ENCODE measurements around the gene EXT2. TPM values are rescaled to one million over a fixed set of nuclear protein-coding genes. Genes with fewer than 3 reads are reported as not detected.
A peak's percentile ranks its signal among the peaks of the same experiment; 100 is the strongest.

Gene EXT2
- total RNA-seq, 1 experiment from 2014 or later = 42.9 TPM

DNA sequence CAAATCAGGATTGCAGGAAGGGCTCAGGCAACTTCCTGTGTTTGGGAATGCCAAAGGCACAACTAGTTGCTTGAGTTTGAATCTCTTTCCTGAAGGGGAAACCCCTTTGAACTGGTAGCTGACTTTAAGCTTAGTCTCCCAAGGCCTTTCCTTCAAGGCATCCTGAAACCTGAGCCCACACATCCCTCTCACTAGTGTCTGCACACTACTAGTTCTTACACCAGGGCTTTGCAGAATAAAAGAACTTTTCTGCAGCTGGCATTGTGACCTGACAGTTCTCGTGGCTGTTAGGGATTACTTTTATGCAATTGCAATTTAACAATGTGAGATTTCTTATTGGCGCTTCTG, 95.4 kb downstream of the EXT2 start:
- TF ChIP-seq, protein P1, sequence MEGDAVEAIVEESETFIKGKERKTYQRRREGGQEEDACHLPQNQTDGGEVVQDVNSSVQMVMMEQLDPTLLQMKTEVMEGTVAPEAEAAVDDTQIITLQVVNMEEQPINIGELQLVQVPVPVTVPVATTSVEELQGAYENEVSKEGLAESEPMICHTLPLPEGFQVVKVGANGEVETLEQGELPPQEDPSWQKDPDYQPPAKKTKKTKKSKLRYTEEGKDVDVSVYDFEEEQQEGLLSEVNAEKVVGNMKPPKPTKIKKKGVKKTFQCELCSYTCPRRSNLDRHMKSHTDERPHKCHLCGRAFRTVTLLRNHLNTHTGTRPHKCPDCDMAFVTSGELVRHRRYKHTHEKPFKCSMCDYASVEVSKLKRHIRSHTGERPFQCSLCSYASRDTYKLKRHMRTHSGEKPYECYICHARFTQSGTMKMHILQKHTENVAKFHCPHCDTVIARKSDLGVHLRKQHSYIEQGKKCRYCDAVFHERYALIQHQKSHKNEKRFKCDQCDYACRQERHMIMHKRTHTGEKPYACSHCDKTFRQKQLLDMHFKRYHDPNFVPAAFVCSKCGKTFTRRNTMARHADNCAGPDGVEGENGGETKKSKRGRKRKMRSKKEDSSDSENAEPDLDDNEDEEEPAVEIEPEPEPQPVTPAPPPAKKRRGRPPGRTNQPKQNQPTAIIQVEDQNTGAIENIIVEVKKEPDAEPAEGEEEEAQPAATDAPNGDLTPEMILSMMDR (conservative IDR thresholded peaks at IDR 0.05) = no peak
- Histone ChIP-seq H3K79me2 (ENCODE audit: insufficient read depth, low read length) (no peaks in the 10 kb centered on the region), H3K18ac (ENCODE audit: insufficient read length, low read depth, low read length) (no peak overlapping the region), H3K9me3 (ENCODE audit: control insufficient read depth, low read depth, low read length) (no peaks in the 10 kb centered on the region), H3K23me2 (ENCODE audit: insufficient read length, low read depth, low read length, poor library complexity, severe bottlenecking) (no peaks in the 10 kb centered on the region), H2BK20ac (ENCODE audit: low read depth, low read length, poor library complexity, severe bottlenecking) (no peak overlapping the region), H2BK15ac (ENCODE audit: low read depth, low read length) (no peak overlapping the region), H3T11ph (ENCODE audit: low read length) (no peak overlapping the region), H2AFZ (ENCODE audit: low read length) (no peak overlapping the region), H3K79me1 (ENCODE audit: insufficient read depth, low read depth, low read length, poor library complexity, severe bottlenecking) (no peaks in the 10 kb centered on the region), H2BK120ac (ENCODE audit: low read depth, low read length, poor library complexity, severe bottlenecking) (no peak overlapping the region), H2BK12ac (ENCODE audit: insufficient read length, low read depth, low read length) (no peak overlapping the region), H4K20me1 (ENCODE audit: control insufficient read depth, insufficient read depth, insufficient read length) (no peaks in the 10 kb centered on the region), H3K27me3 (ENCODE audit: insufficient read depth, low read length) (no peaks in the 10 kb centered on the region), H3K23ac (ENCODE audit: insufficient read length, low read depth, low read length) (no peak overlapping the region), H2BK5ac (ENCODE audit: insufficient read length, low read length) (no peak overlapping the region), H3K4ac (ENCODE audit: low read depth, low read length) (no peak overlapping the region), H3K9ac (ENCODE audit: extremely low read depth, insufficient read length, low read length) (no peak overlapping the region), H3K27ac (ENCODE audit: insufficient read length, low read depth, low read length) (no peak overlapping the region), H3K14ac (ENCODE audit: insufficient read depth, low read length) (no peak overlapping the region), H3K56ac (ENCODE audit: insufficient read length, low read depth, low read length) (no peak overlapping the region), H4K91ac (ENCODE audit: insufficient read length, low read depth, low read length) (no peak overlapping the region), H2AK5ac (ENCODE audit: insufficient read length, low read length) (no peak overlapping the region), H4K8ac (replicated peaks; ENCODE audit: insufficient read length, low read depth, low read length) (no peak overlapping the region), H3K4me2 (ENCODE audit: insufficient read depth, insufficient read length, low read length) (no peak overlapping the region), H3K4me1 (ENCODE audit: insufficient read depth, low read length) (peaks cover 6% of the 10 kb centered on the region), H4K5ac (ENCODE audit: insufficient read length, low read depth, low read length) (no peak overlapping the region)
- DNase-seq = peak; percentile 29
- Mint-ChIP-seq H3K9me3 (peaks cover 22% of the 10 kb centered on the region in 2 experiments), H3K4me3 (no peak overlapping the region), H3K27ac (peak overlapping the region in 1 of 3 experiments; percentile 50; a peak in 1 of 7 replicates), H3K36me3 (ENCODE audit: insufficient read depth in 1 of 3, low read depth in 3 of 3) (peaks cover 25 to 40% (median 30%) of the 10 kb centered on the region in 3 experiments), H3K27me3 (ENCODE audit: low read depth) (no peaks in the 10 kb centered on the region; the same call in 1 of the 2 replicates), H3K4me1 (peaks cover 22 to 24% of the 10 kb centered on the region in 2 experiments)
- no CpG with 5 or more reads among the region's 2 CpGs for WGBS (ENCODE audit: extremely low coverage, insufficient read length, low lambda C conversion rate)
